ENCODE data around the gene PDE10A.
"Not testable (repeated sequence)": the region's sequence is repeated elsewhere in the genome, so short reads cannot be mapped to it uniquely, and the experiment has no call there.

PDE10A gene

GRCh38 chr6:165599596-165600487 is 63.2 kb downstream of the PDE10A start:
- H3K4me3 Mint-ChIP-seq, result no peak overlapping the region
- peaks cover 10% of the 10 kb centered on the region for H3K9me3 Mint-ChIP-seq
- no peaks in the 10 kb centered on the region for H3K36me3 Mint-ChIP-seq
- H3K4me1 Mint-ChIP-seq, result no peaks in the 10 kb centered on the region
- H3K27me3 Mint-ChIP-seq, result no peaks in the 10 kb centered on the region
- H3K27ac Mint-ChIP-seq, result no peak overlapping the region

GRCh38 chr6:165599121-165599520 is 63.9 kb downstream of the PDE10A start:
- Mint-ChIP-seq H3K27ac (no peak overlapping the region), H3K4me3 (no peak overlapping the region), H3K27me3 (no peaks in the 10 kb centered on the region), H3K9me3 (peaks cover 10% of the 10 kb centered on the region), H3K4me1 (no peaks in the 10 kb centered on the region), H3K36me3 (no peaks in the 10 kb centered on the region)

GRCh38 chr6:165597821-165598220 is 65.2 kb downstream of the PDE10A start:
- no peaks in the 10 kb centered on the region for H3K27me3 Mint-ChIP-seq
- no peak overlapping the region for H3K4me3 Mint-ChIP-seq
- no peak overlapping the region for H3K27ac Mint-ChIP-seq
- no peaks in the 10 kb centered on the region for H3K36me3 Mint-ChIP-seq
- peaks cover 10% of the 10 kb centered on the region for H3K9me3 Mint-ChIP-seq
- no peaks in the 10 kb centered on the region for H3K4me1 Mint-ChIP-seq

GRCh38 chr6:165594584-165595333 is 68.3 kb downstream of the PDE10A start:
- Mint-ChIP-seq H3K36me3 (no peaks in the 10 kb centered on the region), H3K27me3 (no peaks in the 10 kb centered on the region), H3K27ac (no peak overlapping the region), H3K4me1 (no peaks in the 10 kb centered on the region), H3K4me3 (no peak overlapping the region), H3K9me3 (peaks cover 5% of the 10 kb centered on the region)

- H3K27me3 Mint-ChIP-seq, H3K4me3 Mint-ChIP-seq, H3K27ac Mint-ChIP-seq, H3K9me3 Mint-ChIP-seq, H3K36me3 Mint-ChIP-seq, H3K4me1 Mint-ChIP-seq: not testable (repeated sequence)
Observed at GRCh38 chr6:165592947-165593346, 70.1 kb downstream of the PDE10A start.

- Mint-ChIP-seq H3K4me3 (no peak overlapping the region), H3K27me3 (no peaks in the 10 kb centered on the region), H3K9me3 (peaks cover 6% of the 10 kb centered on the region), H3K36me3 (no peaks in the 10 kb centered on the region), H3K27ac (no peak overlapping the region), H3K4me1 (no peaks in the 10 kb centered on the region)
Observed at GRCh38 chr6:165588515-165588914, 74.5 kb downstream of the PDE10A start.

GRCh38 chr6:165587206-165587605 is 75.8 kb downstream of the PDE10A start:
- H3K4me1 Mint-ChIP-seq, result no peaks in the 10 kb centered on the region
- no peak overlapping the region for H3K27ac Mint-ChIP-seq

GRCh38 chr6:165586706-165587105 is 76.3 kb downstream of the PDE10A start:
- no peaks in the 10 kb centered on the region for H3K4me1 Mint-ChIP-seq
- H3K4me3 Mint-ChIP-seq, result no peak overlapping the region
- H3K27me3 Mint-ChIP-seq, result no peaks in the 10 kb centered on the region
- H3K27ac Mint-ChIP-seq, result no peak overlapping the region
- H3K9me3 Mint-ChIP-seq, result peaks cover 6% of the 10 kb centered on the region
- no peaks in the 10 kb centered on the region for H3K36me3 Mint-ChIP-seq

More at GRCh38 chr6:165587206-165587605, 75.8 kb downstream of the PDE10A start:
- no peaks in the 10 kb centered on the region for H3K36me3 Mint-ChIP-seq
- H3K4me3 Mint-ChIP-seq, result no peak overlapping the region
- peaks cover 6% of the 10 kb centered on the region for H3K9me3 Mint-ChIP-seq
- H3K27me3 Mint-ChIP-seq, result no peaks in the 10 kb centered on the region

GRCh38 chr6:165585060-165585459 is 78.0 kb downstream of the PDE10A start:
- no peak overlapping the region for H3K4me3 Mint-ChIP-seq
- H3K27ac Mint-ChIP-seq, result no peak overlapping the region
- no peaks in the 10 kb centered on the region for H3K27me3 Mint-ChIP-seq
- H3K4me1 Mint-ChIP-seq, result no peaks in the 10 kb centered on the region
- H3K9me3 Mint-ChIP-seq, result peaks cover 6% of the 10 kb centered on the region
- H3K36me3 Mint-ChIP-seq, result no peaks in the 10 kb centered on the region

GRCh38 chr6:165584541-165584940 is 78.5 kb downstream of the PDE10A start:
- no peak overlapping the region for H3K4me3 Mint-ChIP-seq

GRCh38 chr6:165581678-165582077 is 81.4 kb downstream of the PDE10A start:
- Mint-ChIP-seq H3K4me3 (no peak overlapping the region), H3K9me3 (peaks cover 6% of the 10 kb centered on the region), H3K4me1 (no peaks in the 10 kb centered on the region), H3K27me3 (no peaks in the 10 kb centered on the region), H3K27ac (no peak overlapping the region), H3K36me3 (no peaks in the 10 kb centered on the region)

More at GRCh38 chr6:165584541-165584940, 78.5 kb downstream of the PDE10A start:
- H3K4me1 Mint-ChIP-seq, result no peaks in the 10 kb centered on the region
- no peak overlapping the region for H3K27ac Mint-ChIP-seq
- peaks cover 6% of the 10 kb centered on the region for H3K9me3 Mint-ChIP-seq
- H3K27me3 Mint-ChIP-seq, result no peaks in the 10 kb centered on the region
- H3K36me3 Mint-ChIP-seq, result no peaks in the 10 kb centered on the region

- H3K27me3 Mint-ChIP-seq, result no peaks in the 10 kb centered on the region
- H3K9me3 Mint-ChIP-seq, result peaks cover 4% of the 10 kb centered on the region
- H3K27ac Mint-ChIP-seq, result no peak overlapping the region
- no peaks in the 10 kb centered on the region for H3K36me3 Mint-ChIP-seq
- H3K4me1 Mint-ChIP-seq, result no peaks in the 10 kb centered on the region
- no peak overlapping the region for H3K4me3 Mint-ChIP-seq
Observed at GRCh38 chr6:165580136-165580535, 82.9 kb downstream of the PDE10A start.

- H3K27me3 Mint-ChIP-seq, result no peaks in the 10 kb centered on the region
Observed at GRCh38 chr6:165579151-165579550, 83.9 kb downstream of the PDE10A start.

GRCh38 chr6:165577556-165577955 is 85.5 kb downstream of the PDE10A start:
- H3K4me3 Mint-ChIP-seq, result no peak overlapping the region
- H3K27ac Mint-ChIP-seq, result no peak overlapping the region
- H3K4me1 Mint-ChIP-seq, result no peaks in the 10 kb centered on the region
- no peaks in the 10 kb centered on the region for H3K27me3 Mint-ChIP-seq
- H3K36me3 Mint-ChIP-seq, result no peaks in the 10 kb centered on the region
- H3K9me3 Mint-ChIP-seq, result no peaks in the 10 kb centered on the region

More at GRCh38 chr6:165579151-165579550, 83.9 kb downstream of the PDE10A start:
- H3K27ac Mint-ChIP-seq, result no peak overlapping the region
- H3K4me1 Mint-ChIP-seq, result no peaks in the 10 kb centered on the region
- H3K36me3 Mint-ChIP-seq, result no peaks in the 10 kb centered on the region
- no peak overlapping the region for H3K4me3 Mint-ChIP-seq
- H3K9me3 Mint-ChIP-seq, result no peaks in the 10 kb centered on the region

- Mint-ChIP-seq H3K4me3 (no peak overlapping the region), H3K36me3 (no peaks in the 10 kb centered on the region), H3K9me3 (no peaks in the 10 kb centered on the region), H3K4me1 (no peaks in the 10 kb centered on the region), H3K27ac (no peak overlapping the region), H3K27me3 (no peaks in the 10 kb centered on the region)
Observed at GRCh38 chr6:165575158-165575549, 87.9 kb downstream of the PDE10A start.

Measured in activated naive CD4-positive, alpha-beta T cell treated with anti-CD3 and anti-CD28 coated beads, Interleukin-2, amount 50 U/mL, for 24 hours (primary cell).